NB4 (cell line): ENCODE results near the gene NRXN3.

ENCODE experiments used
- DNase-seq: peaks from one replicate; pipeline ENCODE4 v3.0.0; 2010; ENCODE audit warnings: low read depth
- H3K4me3 ChIP-seq: one replicate; pipeline ENCODE4 v1.5.1; 2011; ENCODE audit warnings: mild to moderate bottlenecking, low read depth, low read length, moderate library complexity
- MYC ChIP-seq: IDR thresholded peaks from 2 replicates; pipeline ENCODE4 v1.6.1; 2011; ENCODE audit warnings: low read depth, low read length
- POLR2A ChIP-seq: IDR thresholded peaks from 2 replicates; pipeline ENCODE4 v1.6.1; 2011; ENCODE audit warnings: mild to moderate bottlenecking; ENCODE audit not compliant: insufficient read length; ENCODE audit errors: extremely low read depth
- TF ChIP-seq, protein P1 (sequence below): IDR thresholded peaks from 2 replicates; pipeline ENCODE4 v1.6.1; 2011; ENCODE audit warnings: low read depth, low read length
- TF ChIP-seq, protein P2 (sequence below): IDR thresholded peaks from one replicate; pipeline ENCODE4 v1.5.1; 2012; ENCODE audit warnings: low read depth, low read length

Gene NRXN3

DNA sequence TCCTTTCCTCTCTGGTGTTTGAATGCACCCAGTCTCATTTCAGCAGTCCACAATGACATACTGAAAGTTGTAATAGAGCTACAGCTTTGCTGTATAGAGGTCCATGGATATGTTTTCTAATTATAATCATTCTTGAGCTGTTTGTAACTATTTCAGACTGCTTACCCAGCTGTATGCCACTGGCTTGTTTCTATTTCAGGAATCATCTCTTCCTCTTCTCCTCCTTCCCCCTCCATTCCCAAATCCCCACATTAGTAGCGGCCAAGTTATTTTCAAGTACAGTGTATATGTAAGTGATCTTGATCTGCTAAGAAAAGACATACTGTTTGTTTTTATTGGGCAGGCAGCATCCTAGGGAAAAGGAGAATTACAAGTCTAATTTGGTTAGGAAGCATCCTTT lies 1266.2 kb downstream of the NRXN3 start:
- TF ChIP-seq, protein P1, sequence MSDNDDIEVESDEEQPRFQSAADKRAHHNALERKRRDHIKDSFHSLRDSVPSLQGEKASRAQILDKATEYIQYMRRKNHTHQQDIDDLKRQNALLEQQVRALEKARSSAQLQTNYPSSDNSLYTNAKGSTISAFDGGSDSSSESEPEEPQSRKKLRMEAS: no peak
- TF ChIP-seq, protein P2, sequence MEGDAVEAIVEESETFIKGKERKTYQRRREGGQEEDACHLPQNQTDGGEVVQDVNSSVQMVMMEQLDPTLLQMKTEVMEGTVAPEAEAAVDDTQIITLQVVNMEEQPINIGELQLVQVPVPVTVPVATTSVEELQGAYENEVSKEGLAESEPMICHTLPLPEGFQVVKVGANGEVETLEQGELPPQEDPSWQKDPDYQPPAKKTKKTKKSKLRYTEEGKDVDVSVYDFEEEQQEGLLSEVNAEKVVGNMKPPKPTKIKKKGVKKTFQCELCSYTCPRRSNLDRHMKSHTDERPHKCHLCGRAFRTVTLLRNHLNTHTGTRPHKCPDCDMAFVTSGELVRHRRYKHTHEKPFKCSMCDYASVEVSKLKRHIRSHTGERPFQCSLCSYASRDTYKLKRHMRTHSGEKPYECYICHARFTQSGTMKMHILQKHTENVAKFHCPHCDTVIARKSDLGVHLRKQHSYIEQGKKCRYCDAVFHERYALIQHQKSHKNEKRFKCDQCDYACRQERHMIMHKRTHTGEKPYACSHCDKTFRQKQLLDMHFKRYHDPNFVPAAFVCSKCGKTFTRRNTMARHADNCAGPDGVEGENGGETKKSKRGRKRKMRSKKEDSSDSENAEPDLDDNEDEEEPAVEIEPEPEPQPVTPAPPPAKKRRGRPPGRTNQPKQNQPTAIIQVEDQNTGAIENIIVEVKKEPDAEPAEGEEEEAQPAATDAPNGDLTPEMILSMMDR: no peak
- TF ChIP-seq MYC: no peak
- no peak for TF ChIP-seq POLR2A
- DNase-seq: no peak
- H3K4me3 ChIP-seq: no peak overlapping the region

DNA sequence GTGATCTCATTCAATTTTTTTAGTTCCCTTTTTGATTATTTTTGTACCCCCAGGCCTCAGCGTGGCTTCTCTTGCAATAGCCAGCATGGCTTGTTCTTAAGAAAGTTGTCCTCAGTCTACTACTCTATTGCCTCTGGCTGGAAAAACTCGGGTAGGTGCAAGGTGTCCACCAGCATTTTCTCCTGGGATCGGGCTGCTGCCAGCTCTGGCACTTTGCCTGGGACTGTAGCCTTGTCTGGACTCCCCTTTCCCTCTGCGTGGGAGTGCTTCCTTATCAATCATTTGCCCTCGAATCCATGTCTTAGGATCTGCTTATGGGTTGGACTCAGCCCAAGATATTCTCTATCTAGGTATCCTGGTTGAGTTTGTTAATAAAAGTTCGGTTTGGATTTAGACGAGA lies 1267.8 kb downstream of the NRXN3 start:
- DNase-seq: no peak
- TF ChIP-seq POLR2A: no peak
- TF ChIP-seq, protein P1: no peak
- TF ChIP-seq, protein P2: no peak
- no peak overlapping the region for H3K4me3 ChIP-seq

DNA sequence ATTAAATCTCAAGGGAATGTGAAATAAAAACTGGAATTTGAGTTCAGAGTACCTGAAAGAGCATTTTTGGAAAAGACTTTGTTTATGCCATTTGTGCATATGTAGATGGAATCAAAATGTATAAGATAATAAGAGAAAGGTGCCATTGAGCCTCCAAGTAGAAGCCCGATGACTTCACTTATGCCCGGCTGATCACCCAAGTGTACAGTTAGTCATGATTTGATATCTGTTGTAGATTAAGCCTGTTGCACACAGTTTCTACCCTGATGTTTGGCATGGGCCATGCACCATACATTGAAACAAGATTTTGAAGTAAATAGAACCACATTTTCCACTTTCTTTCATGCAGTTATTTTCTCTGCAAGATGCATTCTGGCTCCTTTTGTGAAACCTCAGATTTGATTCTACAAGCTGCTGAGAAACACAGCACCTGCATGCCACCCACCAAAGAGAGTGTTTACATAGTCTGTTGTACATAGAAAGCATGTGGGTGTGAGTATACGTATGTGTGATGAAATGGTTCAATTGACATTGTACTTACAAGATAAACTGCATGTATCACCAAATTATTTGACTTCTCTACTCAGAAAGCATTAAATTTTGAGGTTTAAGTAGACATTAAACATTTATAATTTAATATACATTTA lies 1268.6 kb downstream of the NRXN3 start:
- no peak for DNase-seq
- TF ChIP-seq MYC (no peak), POLR2A (no peak)
- TF ChIP-seq, protein P1: no peak
- TF ChIP-seq, protein P2: no peak
- no peak overlapping the region for H3K4me3 ChIP-seq

DNA sequence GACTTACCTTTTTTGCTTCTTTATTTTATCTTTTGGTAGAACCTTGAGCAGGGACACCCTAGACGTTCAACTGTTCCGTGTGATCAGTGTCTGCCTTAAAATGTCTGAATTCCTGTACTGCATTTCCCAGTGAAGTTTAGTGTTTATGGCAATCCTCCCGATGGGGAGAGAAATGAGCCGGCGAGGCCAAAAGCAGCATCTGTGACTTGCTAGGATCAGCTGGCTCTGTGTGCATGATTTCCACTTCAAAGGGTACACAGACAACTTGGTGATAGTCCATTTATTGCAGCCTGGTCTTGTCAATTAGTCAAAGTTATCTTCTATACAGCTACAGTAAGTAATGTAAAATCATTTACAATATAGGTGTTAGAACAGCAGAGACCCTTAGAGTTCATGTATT lies 1272.6 kb downstream of the NRXN3 start:
- no peak for DNase-seq
- H3K4me3 ChIP-seq: no peak overlapping the region
- TF ChIP-seq, protein P2: no peak
- TF ChIP-seq MYC: no peak
- TF ChIP-seq POLR2A: no peak
- TF ChIP-seq, protein P1: no peak

DNA sequence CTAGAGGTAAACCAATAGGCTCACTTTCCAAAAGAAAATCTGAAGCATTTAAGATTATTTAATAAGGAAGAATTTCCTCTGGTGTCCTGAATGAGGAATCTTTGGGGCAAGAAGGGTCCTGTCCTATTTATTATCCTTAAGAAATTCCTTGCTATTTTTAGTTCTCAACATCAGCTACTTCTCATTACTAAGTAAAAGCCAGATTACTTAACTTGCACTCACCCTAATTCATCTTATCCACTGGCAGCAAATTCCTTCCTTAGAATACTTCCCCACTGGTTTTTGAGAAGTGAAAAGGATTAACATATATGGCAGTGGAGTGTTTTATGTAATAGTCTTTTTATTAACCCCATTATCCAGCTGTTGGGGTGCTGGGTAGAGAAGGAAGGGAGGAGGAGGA lies 1273.4 kb downstream of the NRXN3 start:
- TF ChIP-seq POLR2A (no peak), MYC (no peak)
- TF ChIP-seq, protein P1: no peak
- TF ChIP-seq, protein P2: no peak

DNA sequence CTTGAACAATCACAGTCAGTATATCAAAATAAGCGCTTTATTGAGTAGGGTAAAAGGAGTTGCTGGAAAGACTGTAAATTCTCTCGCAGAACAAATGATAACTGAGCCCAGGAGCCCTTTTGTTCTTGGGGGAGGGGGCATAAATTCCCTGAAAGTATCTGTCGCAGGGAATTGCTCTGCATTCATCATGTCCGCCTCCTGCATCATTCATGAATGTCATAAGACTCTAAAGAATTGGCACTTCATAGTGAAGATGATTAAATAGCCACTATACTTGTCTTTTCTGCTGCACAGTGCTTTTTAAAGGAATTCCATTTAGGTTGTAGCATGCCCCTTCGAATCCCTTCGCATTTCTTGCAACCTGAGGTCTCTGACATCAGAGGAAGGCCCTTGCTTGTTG lies 1278.8 kb downstream of the NRXN3 start:
- no peak overlapping the region for H3K4me3 ChIP-seq
- DNase-seq: no peak
- TF ChIP-seq, protein P1: no peak
- TF ChIP-seq, protein P2: no peak
- TF ChIP-seq MYC (no peak), POLR2A (no peak)

More for the DNA sequence above, 1273.4 kb downstream of the NRXN3 start:
- no peak overlapping the region for H3K4me3 ChIP-seq
- no peak for DNase-seq
